HG02852 (cell line): ENCODE results near the gene G6PD.
"Not testable (repeated sequence)": the region's sequence is repeated elsewhere in the genome, so short reads cannot be mapped to it uniquely, and the experiment has no call there.

Experiments
- ATAC-seq: cut with Tn5 transposase; IDR thresholded peaks from one replicate; pipeline ENCODE4 v1.9.1; 2021; ENCODE audit warnings: mild to moderate bottlenecking, moderate library complexity; ENCODE audit not compliant: unreplicated experiment

G6PD gene

DNA sequence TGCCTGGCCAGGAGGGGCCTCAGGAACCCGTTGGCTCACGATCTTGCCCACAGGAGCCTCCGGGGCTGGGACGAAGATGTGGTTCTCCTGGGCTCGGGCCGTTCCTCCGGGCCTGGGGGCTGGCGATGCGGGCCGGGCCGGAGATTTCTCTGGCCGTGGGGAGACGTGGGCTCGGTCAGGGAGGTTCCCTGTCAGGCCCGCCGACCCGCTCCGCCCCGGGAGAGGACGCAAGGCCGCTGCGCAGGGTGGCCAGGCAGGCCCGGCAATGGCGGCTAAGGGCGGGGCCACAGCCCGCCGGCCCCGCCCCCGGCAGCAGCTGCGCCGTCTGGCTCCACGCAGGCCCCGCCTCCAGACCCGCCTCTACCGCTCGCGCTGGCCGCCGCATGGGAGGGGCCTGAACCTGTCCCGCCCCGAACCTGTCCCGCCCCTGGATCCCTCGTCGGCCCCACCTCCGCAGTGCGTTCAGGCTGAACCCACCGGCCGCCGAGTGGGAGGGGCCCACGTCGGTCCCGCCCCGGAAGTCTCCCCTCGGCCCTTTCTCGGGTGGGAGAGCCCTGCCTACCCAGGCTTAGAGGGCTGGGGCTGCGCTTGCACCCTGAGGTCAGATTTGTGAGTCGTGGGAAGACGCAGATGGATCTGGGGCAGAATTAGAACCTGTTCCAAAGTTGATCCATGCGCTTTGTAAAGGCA lies 30.5 kb downstream of the G6PD start, which contains the start of gene FAM3A:
Gene FAM3A, minus strand, starts transcription at position 267 of the 690 bp plus-strand sequence. CDS start 460 bp downstream, outside the sequence.
- ATAC-seq = peak; percentile 85

DNA sequence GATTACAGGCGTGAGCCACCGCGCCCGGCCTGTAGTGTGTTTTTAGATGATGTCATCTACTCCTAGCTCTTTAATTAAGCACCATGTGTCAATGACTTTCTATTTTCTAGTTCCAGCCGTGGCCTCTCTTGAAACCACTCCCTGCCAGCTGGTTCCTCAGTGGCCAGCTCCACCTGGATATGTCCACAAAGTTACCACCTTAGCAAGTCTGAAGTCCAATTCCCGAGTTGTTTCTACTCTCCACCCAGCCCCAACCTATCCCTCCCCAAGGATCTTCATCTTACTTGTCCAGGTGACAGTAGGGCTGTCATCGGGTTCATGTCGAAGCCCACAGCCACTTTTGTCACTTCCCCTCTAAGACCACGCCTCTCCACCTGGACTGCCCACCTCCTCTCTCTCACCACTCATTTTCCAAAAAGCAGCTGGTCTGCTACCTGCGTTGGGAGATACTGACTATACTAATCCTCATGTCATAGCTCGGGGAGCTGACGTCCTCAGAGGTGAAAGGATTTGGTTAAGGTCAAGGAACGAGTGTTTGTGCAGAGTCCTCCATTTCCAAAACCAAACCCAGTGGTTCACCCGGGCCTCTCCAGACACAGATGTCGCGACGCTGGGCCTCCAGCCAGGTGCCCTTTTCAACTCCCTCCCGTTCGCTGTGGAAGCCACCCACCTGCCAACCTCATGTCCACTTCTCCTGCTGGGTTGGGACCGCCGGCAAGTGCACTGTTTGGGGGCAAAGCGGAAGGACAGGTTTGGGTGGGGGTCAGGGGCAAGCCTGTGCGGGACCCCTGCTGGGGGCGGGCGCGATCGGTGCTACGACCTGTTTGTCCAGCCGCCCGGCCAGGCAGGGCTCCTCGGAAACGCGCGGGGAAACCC lies 31.3 kb downstream of the G6PD start:
- ATAC-seq = no peak

DNA sequence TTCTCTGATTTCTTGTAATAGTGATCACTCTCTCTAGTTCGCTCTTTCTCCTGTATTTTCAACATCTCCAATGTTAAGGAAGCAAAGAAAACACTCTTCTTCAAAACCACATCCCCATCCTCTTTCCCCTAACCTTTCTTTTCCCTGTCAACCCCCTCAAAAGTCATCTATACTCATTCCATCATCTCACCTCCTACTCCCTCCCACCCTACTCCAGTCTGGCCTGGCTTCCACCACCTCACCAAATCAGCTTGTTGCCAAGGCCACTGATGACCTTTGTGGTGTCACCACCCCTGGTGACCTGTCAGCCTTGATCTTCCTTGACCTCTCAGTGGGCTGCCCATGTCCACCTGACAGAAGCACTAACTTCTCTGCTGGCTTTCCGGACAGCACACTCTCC lies 32.9 kb downstream of the G6PD start:
- ATAC-seq = no peak

DNA sequence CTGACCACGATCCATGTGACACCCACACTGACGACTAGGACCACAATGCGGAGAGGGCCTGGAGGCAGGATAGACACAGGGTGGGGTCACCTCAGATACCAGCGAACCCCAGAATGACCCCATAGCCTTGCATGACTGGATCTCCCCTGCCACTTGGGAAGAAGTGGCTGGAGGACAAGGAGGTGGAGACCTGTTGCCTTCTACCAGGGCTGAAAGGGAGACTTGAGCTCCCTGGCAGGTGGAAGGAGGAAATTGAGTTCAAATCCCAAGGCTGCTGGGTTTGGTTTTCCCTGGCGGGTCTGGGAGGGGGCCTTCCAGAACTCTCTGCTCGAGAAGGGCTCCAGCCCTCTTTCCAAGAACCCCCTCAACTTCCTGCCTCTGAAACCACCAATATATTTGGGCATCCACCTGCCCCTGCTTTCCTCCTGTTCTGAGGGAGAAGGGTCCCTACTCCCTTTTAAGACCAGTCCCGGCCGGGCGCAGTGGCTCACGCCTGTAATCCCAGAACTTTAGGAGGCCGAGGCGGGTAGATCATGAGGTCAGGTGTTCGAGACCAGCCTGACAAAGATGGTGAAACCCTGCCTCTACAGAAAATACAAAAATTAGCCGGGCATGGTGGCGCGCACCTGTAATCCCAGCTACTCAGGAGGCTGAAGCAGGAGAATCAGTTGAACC lies 33.6 kb downstream of the G6PD start:
- no peak for ATAC-seq

DNA sequence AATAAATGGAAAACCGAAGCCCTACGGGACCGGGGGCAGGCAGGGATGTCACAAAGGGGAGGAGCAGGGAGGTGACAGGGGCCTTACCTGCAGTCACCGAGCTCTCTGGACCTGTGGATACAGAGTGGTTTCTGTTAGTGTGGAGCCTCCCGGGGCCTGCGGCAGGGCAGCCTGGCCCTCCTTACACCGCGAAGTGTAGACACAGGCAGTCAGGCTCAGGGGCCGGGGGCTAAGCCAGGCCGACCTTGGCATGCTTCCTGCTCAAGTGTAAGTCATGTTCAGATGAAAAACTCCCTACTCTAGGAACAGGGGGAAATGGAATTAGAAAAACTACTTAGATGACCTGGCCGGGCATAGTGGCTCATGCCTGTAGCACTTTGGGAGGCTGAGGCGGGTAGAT lies 34.9 kb downstream of the G6PD start:
- ATAC-seq = no peak

DNA sequence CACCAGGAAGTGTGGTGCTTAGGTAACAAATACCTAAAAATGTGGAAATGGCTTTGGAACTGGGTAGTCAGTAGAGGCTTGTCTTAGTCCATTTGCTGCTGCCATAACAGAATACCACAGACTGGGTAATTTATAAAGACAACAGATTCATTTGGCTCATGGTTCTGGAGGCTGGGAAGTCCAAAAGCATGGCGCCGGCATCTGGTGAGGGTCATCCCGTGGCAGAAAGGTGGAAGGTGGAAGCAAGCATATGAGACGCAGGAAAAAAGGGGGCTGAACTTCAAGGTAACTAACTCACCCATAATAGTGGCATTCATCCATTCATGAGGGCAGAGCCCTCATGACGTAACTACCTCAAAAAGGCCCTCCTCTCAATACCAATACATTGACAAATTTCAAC lies 37.2 kb downstream of the G6PD start:
- ATAC-seq = no peak

DNA sequence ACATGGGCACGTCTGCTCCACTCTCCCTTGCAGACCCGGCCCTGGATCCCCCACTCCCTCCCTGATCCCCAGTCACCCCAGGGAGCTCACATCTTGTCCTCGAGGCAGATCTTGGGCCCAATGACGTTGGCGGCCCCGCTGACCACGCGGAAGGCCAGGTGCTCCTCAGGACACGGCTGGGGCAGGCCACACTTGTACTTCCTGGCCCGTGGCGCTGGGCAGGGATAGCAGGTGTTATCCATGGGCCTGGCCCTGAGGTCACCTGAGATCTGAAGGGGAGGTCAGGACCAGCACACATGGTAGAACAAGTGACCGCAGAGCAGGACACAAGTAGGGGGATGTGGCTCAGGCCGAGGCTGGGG lies 38.3 kb downstream of the G6PD start:
- ATAC-seq = no peak

DNA sequence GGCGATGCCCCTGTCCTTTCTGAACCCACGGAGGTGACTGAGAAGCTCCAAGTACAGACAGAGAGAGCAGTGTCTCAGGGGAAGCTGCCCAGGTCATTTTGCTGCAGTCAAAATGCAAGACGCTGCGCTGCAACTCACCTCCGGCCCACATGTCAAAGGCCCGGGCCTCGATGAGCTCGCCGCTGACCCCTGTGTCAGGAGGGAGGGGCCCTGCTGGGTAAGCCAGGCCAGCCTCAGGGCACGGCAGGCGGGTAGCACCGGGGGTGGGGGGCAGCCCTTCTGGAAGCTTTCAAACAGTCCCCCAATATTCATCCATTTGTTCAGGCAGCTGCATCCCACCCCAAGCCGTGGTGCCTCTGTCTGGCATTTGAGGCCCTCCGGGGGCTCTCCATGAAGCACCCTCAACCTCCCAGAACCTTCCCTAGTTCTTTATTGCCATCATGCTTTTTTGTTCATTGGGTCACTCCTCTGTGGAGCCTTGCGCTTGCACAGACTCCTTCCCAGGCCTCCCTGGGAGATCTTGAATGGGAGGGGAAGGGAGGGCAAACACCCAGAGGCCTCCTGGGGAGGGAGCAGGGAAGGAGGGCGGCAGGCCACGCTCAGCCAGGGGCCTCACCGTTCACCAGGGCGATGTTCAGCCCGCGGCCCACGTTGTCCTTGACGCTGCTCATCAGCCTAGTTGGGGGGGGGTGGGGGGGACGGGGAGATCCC lies 38.8 kb downstream of the G6PD start:
- ATAC-seq = no peak

DNA sequence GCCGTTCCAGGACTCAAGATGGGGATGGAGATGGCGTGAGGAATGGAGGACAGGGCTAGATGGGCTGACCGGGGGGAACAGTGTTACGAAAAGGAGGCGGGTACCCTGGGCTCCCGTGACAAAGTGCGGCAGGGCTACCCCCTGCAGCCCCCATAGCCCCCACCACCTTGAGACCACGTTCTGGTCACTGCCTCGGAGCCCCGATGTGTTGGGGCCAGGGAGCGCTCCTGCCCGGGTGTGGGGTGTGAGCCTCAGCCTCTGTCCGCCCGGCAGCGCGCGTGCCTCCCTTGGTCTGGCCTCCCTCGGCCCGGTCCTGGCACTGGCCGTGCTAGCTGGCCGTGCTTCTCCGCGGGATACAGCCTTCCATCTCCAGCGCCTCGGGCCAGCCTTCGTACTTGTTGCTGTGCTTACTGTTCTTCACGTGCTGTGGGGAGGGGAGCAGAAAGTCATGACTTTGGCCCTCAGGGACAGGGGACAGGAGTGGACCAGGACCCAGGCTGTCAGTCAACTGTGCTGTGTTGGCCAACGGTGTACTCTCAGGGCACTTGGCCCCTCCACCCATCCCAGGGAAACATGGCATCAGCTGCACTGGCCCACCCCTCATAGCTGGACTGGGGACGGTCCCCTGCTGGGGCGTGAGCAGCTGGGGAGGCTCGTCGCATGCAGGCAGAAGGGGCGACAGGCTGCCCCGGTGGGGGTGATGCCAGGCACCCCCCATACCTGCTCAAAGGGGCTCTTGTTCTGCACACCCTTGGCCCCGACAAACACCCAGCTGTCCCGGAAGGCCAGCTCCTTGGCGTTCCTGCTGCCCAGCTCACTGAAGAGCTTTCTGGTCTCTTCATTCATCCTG lies 39.9 kb downstream of the G6PD start:
- ATAC-seq = no peak

DNA sequence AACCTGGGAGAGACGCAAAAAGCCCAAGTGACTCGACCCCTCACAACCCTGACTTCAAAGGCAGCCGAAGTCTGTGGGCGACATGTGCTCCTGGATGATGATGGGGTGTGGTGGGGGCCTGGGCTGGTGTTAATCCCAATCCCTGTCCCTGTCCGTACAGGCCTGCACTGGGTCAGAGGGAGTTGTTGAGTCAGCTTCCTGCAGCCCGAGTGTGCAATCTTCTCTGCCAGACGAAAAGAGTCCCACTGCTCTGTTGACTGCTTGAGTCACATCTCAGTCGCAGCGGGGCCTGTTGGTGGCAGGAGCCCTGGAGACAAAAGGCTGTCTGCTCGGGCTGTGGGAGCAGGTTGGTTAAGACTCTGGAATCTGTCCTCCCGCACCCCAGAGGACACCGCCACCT lies 40.9 kb downstream of the G6PD start:
- no peak for ATAC-seq

DNA sequence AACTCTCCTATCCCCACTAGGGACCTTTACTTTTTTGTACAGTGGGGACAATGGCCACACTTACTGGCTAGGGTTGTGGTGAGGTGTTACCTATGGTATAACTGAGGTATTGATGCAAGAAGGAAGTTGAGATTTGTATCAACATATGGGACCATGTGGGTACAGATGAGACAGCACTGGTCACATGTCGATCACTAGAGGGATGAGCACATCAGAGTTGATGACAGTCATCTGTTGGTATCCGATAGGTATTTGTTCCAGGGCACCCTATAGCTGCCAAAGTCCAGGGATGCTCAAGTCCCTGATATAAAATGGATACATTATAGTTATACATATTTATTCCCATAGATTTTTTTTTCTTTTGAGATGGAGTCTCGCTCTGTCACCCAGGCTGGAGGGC lies 43.7 kb downstream of the G6PD start:
- ATAC-seq = no peak

DNA sequence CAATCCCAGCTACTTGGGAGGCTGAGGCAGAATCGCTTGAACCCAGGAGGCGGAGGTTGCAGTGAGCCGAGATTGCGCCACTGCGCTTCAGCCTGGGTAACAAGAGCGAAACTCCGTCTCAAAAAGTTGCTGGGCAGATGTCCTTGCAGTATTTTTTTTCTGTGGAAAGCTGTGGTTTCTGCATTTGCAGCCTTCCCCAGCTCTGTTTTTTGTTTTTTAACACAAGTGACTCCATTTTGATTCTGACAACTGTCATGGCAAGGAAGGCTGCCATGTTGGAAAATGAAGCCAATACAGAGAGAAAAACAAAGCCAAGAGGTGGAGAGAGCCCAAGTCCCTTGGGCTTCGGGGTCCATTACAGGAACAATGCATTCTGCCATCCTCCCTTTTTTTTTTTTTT lies 44.5 kb downstream of the G6PD start:
- no peak for ATAC-seq

DNA sequence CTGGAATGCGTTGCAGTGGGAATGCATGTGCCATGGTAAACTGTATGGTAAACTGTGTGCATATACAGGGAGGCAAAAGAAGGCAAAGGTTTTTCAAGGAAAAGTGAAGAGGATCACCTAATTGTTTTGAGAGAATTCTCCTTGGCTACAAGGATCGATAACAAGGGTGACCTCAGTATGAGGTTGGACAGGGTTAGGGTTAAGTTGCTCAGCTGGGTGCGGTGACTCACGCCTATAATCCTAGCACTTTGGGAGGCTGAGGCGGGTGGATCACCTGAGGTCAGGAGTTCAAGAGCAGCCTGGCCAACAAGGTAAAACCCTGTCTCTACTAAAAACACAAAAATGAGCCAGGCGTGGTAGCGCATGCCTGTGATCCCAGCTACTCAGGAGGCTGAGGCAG lies 45.2 kb downstream of the G6PD start:
- not testable (repeated sequence) for ATAC-seq

DNA sequence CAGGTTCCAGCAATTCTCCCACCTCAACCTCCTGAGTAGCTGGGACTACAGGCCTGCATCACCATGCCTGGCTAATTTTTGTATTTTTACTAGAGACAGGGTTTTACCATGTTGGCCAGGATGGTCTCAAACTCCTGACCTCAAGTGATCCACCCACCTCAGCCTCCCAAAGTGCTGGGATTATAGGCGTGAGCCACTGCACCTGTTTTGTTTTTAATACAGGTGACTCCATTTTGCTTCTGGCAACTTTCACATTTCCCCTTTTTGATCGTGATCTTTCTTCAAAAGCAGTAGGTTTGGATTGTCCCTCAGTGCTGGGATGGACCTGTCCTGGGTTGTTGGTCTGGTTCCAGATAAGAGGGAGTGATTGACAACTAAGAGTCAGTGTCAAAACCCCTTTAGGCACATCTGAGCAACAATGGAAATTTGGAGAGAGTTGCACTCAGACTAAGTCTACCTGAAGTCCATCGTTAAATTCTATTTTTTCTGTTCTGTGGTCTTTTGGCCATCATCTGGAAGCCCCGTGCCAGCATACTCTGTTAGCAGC lies 50.0 kb downstream of the G6PD start:
- ATAC-seq = not testable (repeated sequence)

DNA sequence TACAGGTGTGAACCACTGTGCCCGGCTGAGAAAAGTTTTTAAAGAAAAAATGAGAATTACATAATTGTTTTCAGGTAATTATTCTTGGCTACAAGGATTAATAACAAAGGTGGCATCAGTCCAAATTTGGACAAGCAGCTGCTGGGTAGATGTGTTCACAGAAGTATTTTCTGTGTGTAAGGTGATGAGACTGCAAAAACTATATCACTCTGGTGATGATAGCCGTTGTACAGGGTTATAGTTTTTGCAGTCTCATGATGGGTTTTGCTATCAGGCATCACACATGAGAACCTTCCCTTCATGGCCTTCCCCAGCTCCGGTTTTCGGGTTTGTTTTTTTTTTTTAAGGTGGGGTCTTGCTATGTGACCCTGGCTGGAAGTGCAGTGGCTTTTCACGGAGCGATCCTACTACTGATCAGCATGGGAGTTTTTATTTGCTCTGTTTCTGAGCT lies 51.1 kb downstream of the G6PD start:
- ATAC-seq = no peak

DNA sequence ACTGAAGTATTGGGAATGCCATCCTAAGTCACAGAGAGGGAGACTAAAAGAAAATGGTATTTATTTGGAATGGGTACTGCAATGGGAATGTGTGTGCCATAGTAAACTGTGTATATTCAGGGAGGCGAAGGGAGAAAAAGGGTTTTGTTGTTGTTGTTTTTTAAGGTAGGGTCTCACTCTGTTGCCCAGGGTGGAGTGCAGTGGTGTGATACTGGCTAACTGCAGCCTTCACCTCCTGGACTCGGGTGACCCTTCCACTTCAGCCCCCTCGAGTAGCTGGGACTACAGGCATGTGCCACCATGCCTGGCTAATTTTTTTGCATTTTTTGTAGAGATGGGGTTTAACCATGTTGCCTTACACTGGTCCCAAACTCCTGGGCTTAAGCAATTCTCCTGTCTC lies 51.9 kb downstream of the G6PD start:
- ATAC-seq = no peak

DNA sequence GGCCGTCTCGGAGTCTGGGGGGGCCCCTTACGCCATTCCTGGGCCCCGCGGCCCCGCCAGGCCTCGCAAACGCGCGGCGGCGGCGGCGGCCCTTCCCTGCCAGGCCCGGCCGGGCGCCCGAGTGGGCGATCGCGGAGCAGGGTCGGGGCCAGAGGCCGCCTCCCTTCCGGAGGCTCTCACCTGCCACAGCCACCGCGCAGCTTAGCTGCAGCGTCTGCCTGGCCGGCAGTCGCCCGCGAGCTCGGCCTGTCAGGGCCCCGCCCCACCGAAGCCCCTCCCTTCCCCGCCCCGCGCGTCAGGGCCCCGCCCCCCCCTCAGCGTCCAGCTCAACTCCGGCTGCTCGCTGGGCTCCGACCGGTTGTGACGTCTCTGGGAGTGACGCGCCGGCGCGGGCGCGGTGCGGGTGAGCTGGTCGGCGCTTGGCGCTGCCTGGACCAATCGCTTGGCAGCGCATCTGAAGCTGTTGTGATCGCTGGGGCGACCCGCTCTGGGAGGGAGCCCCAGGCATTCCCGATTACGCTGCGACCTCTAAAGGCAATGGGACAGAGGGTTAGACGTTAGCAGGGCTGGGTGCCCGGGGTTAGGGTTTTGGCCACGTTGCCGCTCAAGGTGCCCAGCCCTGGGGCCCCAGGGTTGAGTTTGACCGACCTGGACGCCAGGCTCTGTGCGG lies 56.1 kb downstream of the G6PD start, which contains the start of gene SLC10A3:
Gene SLC10A3, minus strand, starts transcription at position 216 of the 670 bp plus-strand sequence. CDS start 1,689 bp downstream, outside the sequence.
- ATAC-seq = peak; percentile 67

DNA sequence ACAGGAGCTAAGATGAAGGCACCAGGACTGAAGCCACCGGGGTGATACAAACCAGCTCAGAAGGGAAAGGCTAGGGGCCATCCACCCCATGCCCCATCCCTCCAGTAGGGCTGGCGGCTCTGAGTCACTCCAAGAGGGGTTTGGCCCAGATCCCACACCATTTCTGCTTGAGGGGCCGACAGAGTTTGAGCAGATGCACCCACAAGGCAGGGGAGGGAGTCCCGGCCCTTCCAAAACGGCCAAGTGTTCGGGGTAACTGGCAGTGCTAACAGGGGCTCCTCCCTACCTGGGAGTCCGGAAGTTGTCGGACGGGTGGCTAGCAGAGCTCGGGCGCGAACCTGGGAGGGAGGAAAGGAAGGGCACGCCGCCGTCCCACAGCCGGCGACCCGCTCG lies 56.6 kb downstream of the G6PD start:
- ATAC-seq = peak; percentile 30

DNA sequence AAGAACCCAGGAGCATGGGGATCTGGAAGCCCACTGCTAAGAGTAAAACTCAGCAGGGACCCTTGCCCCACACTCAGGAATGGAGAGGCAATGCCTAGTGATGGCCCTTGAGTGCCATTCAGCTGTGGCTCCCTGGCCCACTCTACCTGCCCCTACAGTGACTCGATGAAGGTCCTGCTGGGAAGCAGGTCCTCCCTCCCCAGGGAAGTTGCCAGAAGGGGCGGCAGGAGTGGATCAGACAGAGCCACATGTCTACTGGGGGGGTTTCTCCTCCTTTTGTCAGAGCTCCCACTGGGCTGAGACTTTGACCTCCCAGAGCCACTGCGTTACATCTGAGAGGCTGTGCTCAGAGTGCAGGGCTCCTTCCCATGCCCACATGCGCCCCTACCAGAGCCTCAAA lies 57.5 kb downstream of the G6PD start:
- no peak for ATAC-seq
